Panc1 (cell line): ENCODE data around the gene MAP3K2. TPM values are rescaled to one million over a fixed set of nuclear protein-coding genes. Genes with fewer than 3 reads are reported as not detected.

Experiments used
- ATAC-seq: fragments of 200-7000 bp; cut with Tn5 transposase; 2 replicates; pipeline ENCODE4 v1.9.1; 2020; ENCODE audit warnings: mild to moderate bottlenecking, moderate library complexity
- BruUV-seq: library from RNA; stranded (reverse); fragments of 400-500 nt; replicated peaks from 2 replicates; lab custom pipeline; 2021; lab: Mats Ljungman, UMichigan
- CTCF ChIA-PET: fragments of 300-600 bp; sonication (Branson Sonifier 250); formaldehyde crosslinking; loops from one replicate; lab custom pipeline; 2022; ENCODE audit warnings: antibody characterized with exemption; lab: Charles Lee
- POLR2A ChIA-PET: fragments of 300-600 bp; sonication (Branson Sonifier 250); formaldehyde crosslinking; loops from one replicate; lab custom pipeline; 2022; ENCODE audit warnings: antibody characterized with exemption; lab: Charles Lee
- DNase-seq: peaks from one replicate; pipeline ENCODE4 v3.0.0-alpha.2; 2010; ENCODE audit warnings: low read depth, low spot score
- H3K27ac ChIP-seq: 2 replicates; pipeline ENCODE4 v1.5.1; 2011; ENCODE audit warnings: mild to moderate bottlenecking, low read length, inconsistent platforms
- H3K27me3 ChIP-seq: fragments of 200-500 bp; sonication (Bioruptor generic); 2 replicates; pipeline ENCODE4 v1.6.0; 2014; ENCODE audit warnings: low read length, inconsistent platforms; ENCODE audit not compliant: control insufficient read depth, insufficient read depth
- H3K36me3 ChIP-seq: fragments of 200-500 bp; sonication (Bioruptor generic); 2 replicates; pipeline ENCODE4 v1.5.1; 2014; ENCODE audit warnings: inconsistent platforms, mild to moderate bottlenecking, low read length, moderate library complexity; ENCODE audit not compliant: control insufficient read depth, insufficient read depth
- H3K4me1 ChIP-seq: 2 replicates; pipeline ENCODE4 v1.5.1; 2011; ENCODE audit warnings: inconsistent platforms, mild to moderate bottlenecking, low read length, moderate library complexity; ENCODE audit not compliant: control insufficient read depth, insufficient read depth
- H3K4me3 ChIP-seq, 2 experiments: 2 replicates each; pipeline ENCODE4 v1.5.1; 2011 to 2012; ENCODE audit warnings: low read depth in 2 of 2, low read length in 2 of 2, mild to moderate bottlenecking in 2 of 2, inconsistent platforms in 1 of 2, moderate library complexity in 1 of 2
- H3K9me3 ChIP-seq: fragments of 200-500 bp; sonication (Bioruptor generic); 2 replicates; pipeline ENCODE4 v1.5.1; 2014; ENCODE audit warnings: low read depth, mild to moderate bottlenecking, inconsistent platforms, low read length, moderate library complexity; ENCODE audit not compliant: control insufficient read depth, insufficient read depth
- CTCF ChIP-seq: fragments of 450-650 bp; IDR thresholded peaks from 2 replicates; pipeline ENCODE4 v1.5.1; 2017; ENCODE audit warnings: mild to moderate bottlenecking
- POLR2AphosphoS5 ChIP-seq: IDR thresholded peaks from 2 replicates; pipeline ENCODE4 v1.6.1; 2012; ENCODE audit warnings: mild to moderate bottlenecking, low read depth, low read length, moderate library complexity
- SIN3A ChIP-seq: IDR thresholded peaks from 2 replicates; pipeline ENCODE4 v1.6.1; 2012; ENCODE audit warnings: low read depth, mild to moderate bottlenecking, low read length, moderate library complexity, borderline replicate concordance; ENCODE audit not compliant: insufficient read depth
- TCF7L2 ChIP-seq: IDR thresholded peaks from 2 replicates; pipeline ENCODE4 v1.6.1; 2011; ENCODE audit warnings: mild to moderate bottlenecking, low read depth, low read length, inconsistent platforms
- in situ Hi-C: cut with HindIII; loops from 2 replicates; pipeline ENCODE4 v1.10.0; 2016; ENCODE audit warnings: low sequenced_read_pairs, low pct_unique_long_range_greater_than_20kb
- intact Hi-C: fragments of 100-400 bp; cut with micrococcal nuclease; formaldehyde crosslinking; loops from one replicate; pipeline ENCODE4 v1.10.0; 2022; ENCODE audit not compliant: unreplicated experiment
- total RNA-seq: library from RNA; stranded (reverse); gene quantifications from one replicate; pipeline ENCODE4 v1.2.1, GENCODE V29; 2021; ENCODE audit not compliant: unreplicated experiment
- TF ChIP-seq, protein P1 (sequence below), 2 experiments: IDR thresholded peaks; 2 replicates each; pipeline ENCODE4 v1.6.1; 2011 to 2012; ENCODE audit warnings: low read depth in 2 of 2, control low read depth in 1 of 2, low read length in 1 of 2, mild to moderate bottlenecking in 1 of 2, moderate library complexity in 1 of 2; ENCODE audit not compliant: insufficient read depth in 1 of 2

The MAP3K2 gene
- total RNA-seq, 1 experiment from 2014 or later = 70.6 TPM

DNA sequence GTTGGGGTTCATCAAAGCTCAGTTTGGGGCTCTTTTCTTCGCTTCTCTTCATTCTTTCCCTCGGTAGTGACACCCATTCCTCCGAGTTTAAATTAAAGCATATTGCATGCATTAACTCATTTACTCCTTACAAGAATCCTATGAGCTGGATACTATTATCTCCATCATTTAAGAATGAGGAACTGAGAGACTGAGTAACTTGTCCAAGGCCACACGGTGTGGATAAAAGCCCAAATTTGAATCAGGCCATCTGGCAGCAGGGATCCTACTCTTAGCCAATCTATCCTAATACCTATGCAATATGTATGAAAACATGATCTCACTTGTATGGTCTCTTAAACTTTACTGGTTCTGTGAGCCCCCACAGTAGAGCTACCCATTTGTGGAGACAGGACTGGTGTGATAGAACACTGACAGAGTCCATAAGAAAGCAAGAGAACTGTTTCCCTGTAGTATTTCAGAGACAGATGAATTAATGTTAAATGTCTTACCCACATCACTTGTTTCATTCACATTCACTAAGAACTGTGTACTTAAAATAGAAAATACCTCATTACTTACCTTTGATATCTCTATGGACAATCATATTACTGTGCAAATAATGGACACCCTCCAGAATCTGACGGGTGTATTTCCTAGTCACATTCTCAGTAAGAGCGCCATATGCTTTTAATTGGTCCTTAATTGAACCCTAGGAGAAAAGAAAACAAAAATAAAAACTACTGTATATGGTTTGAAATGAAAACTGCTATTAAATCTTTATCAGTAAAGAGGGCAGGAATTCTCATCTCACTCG, 73.4 kb downstream of the MAP3K2 start:
- Histone ChIP-seq H3K4me1 (no peaks in the 10 kb centered on the region), H3K27ac (no peak overlapping the region), H3K4me3 (no peak overlapping the region), H3K9me3 (no peaks in the 10 kb centered on the region), H3K27me3 (no peaks in the 10 kb centered on the region), H3K36me3 (peaks cover 24% of the 10 kb centered on the region; the same call in 1 of the 2 replicates)
- in situ Hi-C loops (no loop called here), intact Hi-C loops (no loop called here)
- DNase-seq (no peak), ATAC-seq (no peak)
- POLR2A ChIA-PET = no interaction called here
- TF ChIP-seq, protein P1, sequence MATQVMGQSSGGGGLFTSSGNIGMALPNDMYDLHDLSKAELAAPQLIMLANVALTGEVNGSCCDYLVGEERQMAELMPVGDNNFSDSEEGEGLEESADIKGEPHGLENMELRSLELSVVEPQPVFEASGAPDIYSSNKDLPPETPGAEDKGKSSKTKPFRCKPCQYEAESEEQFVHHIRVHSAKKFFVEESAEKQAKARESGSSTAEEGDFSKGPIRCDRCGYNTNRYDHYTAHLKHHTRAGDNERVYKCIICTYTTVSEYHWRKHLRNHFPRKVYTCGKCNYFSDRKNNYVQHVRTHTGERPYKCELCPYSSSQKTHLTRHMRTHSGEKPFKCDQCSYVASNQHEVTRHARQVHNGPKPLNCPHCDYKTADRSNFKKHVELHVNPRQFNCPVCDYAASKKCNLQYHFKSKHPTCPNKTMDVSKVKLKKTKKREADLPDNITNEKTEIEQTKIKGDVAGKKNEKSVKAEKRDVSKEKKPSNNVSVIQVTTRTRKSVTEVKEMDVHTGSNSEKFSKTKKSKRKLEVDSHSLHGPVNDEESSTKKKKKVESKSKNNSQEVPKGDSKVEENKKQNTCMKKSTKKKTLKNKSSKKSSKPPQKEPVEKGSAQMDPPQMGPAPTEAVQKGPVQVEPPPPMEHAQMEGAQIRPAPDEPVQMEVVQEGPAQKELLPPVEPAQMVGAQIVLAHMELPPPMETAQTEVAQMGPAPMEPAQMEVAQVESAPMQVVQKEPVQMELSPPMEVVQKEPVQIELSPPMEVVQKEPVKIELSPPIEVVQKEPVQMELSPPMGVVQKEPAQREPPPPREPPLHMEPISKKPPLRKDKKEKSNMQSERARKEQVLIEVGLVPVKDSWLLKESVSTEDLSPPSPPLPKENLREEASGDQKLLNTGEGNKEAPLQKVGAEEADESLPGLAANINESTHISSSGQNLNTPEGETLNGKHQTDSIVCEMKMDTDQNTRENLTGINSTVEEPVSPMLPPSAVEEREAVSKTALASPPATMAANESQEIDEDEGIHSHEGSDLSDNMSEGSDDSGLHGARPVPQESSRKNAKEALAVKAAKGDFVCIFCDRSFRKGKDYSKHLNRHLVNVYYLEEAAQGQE (IDR thresholded peaks at IDR 0.05; ENCODE audit: insufficient read depth in 1 of 2, low read depth in 2 of 2, low read length in 1 of 2) = no peak
- TF ChIP-seq TCF7L2 (no peak), POLR2AphosphoS5 (no peak), CTCF (no peak), SIN3A (no peak)
- BruUV-seq = no TSS peak
- CTCF ChIA-PET = no interaction called here

GRCh38 chr2:127313406-127313805, 74.4 kb downstream of the MAP3K2 start:
- Histone ChIP-seq H3K4me3 (no peak overlapping the region), H3K4me1 (no peaks in the 10 kb centered on the region), H3K9me3 (no peaks in the 10 kb centered on the region), H3K27me3 (no peaks in the 10 kb centered on the region), H3K36me3 (peaks cover 27% of the 10 kb centered on the region), H3K27ac (no peak overlapping the region)
- DNase-seq (no peak), ATAC-seq (no peak)
- BruUV-seq = no TSS peak
- POLR2A ChIA-PET = no interaction called here
- no peak for TF ChIP-seq CTCF
- TF ChIP-seq, protein P1 (IDR thresholded peaks at IDR 0.05; ENCODE audit: insufficient read depth in 1 of 2, low read depth in 2 of 2, low read length in 1 of 2) = no peak
- TF ChIP-seq POLR2AphosphoS5 = no peak
- no peak for TF ChIP-seq SIN3A
- TF ChIP-seq TCF7L2 = no peak
- CTCF ChIA-PET = interaction anchor here (0.6 kb wide), 2 partner anchors 92 to 198 kb away, joined by 3 read pairs; no protein-coding TSS in a partner anchor
- intact Hi-C loops (no loop called here), in situ Hi-C loops (no loop called here)
